HG03571 (cell line): Measurements from ENCODE around the gene PIGQ.
"Not testable (repeated sequence)": the region's sequence is repeated elsewhere in the genome, so short reads cannot be mapped to it uniquely, and the experiment has no call there.

Experiments
- ATAC-seq: cut with Tn5 transposase; IDR thresholded peaks from one replicate; pipeline ENCODE4 v1.9.1; 2021; ENCODE audit not compliant: unreplicated experiment

Gene PIGQ

GRCh38 chr16:583815-584591 is 14.2 kb downstream of the PIGQ start:
- no peak for ATAC-seq

- ATAC-seq = no peak
Observed at GRCh38 chr16:585351-585750, 15.6 kb downstream of the PIGQ start.

GRCh38 chr16:586047-586644 is 16.4 kb downstream of the PIGQ start:
- no peak for ATAC-seq

GRCh38 chr16:586645-587590 is 17.1 kb downstream of the PIGQ start:
- no peak for ATAC-seq

- peak; percentile 8 for ATAC-seq
Observed at GRCh38 chr16:588639-588888, 18.8 kb downstream of the PIGQ start.

- ATAC-seq = peak; percentile 59
Observed at GRCh38 chr16:588889-589657, 19.3 kb downstream of the PIGQ start.

GRCh38 chr16:589658-590187 is 20.0 kb downstream of the PIGQ start, which contains the start of gene RAB40C:
Gene RAB40C (plus strand): TSS chr16:590066. CDS start chr16:590292, 226 bp downstream.
- ATAC-seq = peak; percentile 66

GRCh38 chr16:590188-590814 is 20.5 kb downstream of the PIGQ start:
- no peak for ATAC-seq

GRCh38 chr16:590815-591200 is 21.0 kb downstream of the PIGQ start:
- no peak for ATAC-seq

GRCh38 chr16:591231-591630 is 21.5 kb downstream of the PIGQ start:
- ATAC-seq = no peak

GRCh38 chr16:591892-592517 is 22.2 kb downstream of the PIGQ start:
- no peak for ATAC-seq

GRCh38 chr16:592518-593306 is 22.9 kb downstream of the PIGQ start:
- ATAC-seq = no peak

GRCh38 chr16:593406-593805 is 23.6 kb downstream of the PIGQ start:
- ATAC-seq = no peak

- ATAC-seq = no peak
Observed at GRCh38 chr16:593807-594206, 24.0 kb downstream of the PIGQ start.

GRCh38 chr16:595094-595528 is 25.3 kb downstream of the PIGQ start:
- ATAC-seq = no peak

GRCh38 chr16:595942-596735 is 26.4 kb downstream of the PIGQ start:
- ATAC-seq = no peak

- no peak for ATAC-seq
Observed at GRCh38 chr16:596736-597060, 26.9 kb downstream of the PIGQ start.

- ATAC-seq = not testable (repeated sequence)
Observed at GRCh38 chr16:597655-598054, 27.9 kb downstream of the PIGQ start.
